T47D (cell line): Measurements from ENCODE around the gene CPEB3.
A peak's percentile ranks its signal among the peaks of the same experiment; 100 is the strongest.
"Not testable (repeated sequence)": the region's sequence is repeated elsewhere in the genome, so short reads cannot be mapped to it uniquely, and the experiment has no call there.

Experiments
- DNase-seq, 2 experiments: peaks; one replicate each; pipeline versions ENCODE4 v3.0.0 to v3.0.0-alpha.2; 2011 to 2012; ENCODE audit warnings: low read depth in 1 of 2, low spot score in 1 of 2
- JUND ChIP-seq: IDR thresholded peaks from 2 replicates; pipeline ENCODE4 v1.6.1; 2012; ENCODE audit warnings: low read depth
- in situ Hi-C: cut with HindIII; loops from 2 replicates; pipeline ENCODE4 v1.10.0; 2016; ENCODE audit warnings: low sequenced_read_pairs, low pct_unique_long_range_greater_than_20kb

Gene CPEB3

GRCh38 chr10:92038949-92039348 lies 251.9 kb downstream of the CPEB3 start:
- in situ Hi-C loops, result no loop called here

DNA sequence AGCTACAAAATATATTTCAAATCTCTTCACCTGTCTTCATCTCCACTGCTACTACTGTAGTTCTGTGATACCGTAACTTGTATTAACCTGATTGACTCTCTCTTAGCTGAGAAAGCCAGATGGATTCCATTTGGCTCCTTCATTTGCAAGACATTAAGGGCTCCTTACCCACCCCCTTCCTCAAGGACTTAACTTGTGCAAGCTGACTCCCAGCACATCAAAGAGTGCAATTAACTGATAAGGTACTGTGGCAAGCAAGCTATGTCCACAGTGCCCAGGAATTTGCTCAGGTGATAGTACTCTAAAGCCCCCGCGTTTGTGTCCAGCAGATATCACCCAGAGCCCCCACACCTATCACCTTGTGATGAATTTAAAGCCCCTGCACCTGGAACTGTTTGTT lies 257.8 kb downstream of the CPEB3 start:
- in situ Hi-C loops, DNase-seq: not testable (repeated sequence)

More at GRCh38 chr10:92038949-92039348, 251.9 kb downstream of the CPEB3 start:
- TF ChIP-seq JUND, result no peak
- no peak for DNase-seq

DNA sequence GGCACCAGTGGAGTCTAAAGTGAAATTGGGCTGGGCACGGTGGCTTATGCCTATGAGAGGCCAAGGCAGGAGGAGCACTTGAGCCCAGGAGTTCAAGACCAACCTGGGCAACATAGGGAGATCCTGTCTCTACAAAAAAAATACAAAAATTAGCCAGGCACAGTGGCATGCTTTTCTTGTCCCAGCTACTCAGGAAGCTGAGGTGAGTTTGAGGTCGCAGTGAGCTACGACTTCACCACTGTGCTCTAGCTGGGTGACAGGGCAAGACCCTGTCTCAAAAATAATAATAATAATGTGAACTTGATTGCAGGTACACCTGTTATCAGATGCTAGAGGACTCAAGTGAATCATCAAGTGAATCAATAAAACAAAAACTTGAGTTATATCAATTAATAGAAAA lies 259.3 kb downstream of the CPEB3 start:
- no peak for DNase-seq
- in situ Hi-C loops, result no loop called here
- no peak for TF ChIP-seq JUND

- in situ Hi-C loops, result no loop called here
- no peak for DNase-seq
- TF ChIP-seq JUND, result no peak
Measured at GRCh38 chr10:92027141-92027540, 263.7 kb downstream of the CPEB3 start.

- in situ Hi-C loops, DNase-seq: not testable (repeated sequence)
Measured at GRCh38 chr10:92025340-92025739, 265.5 kb downstream of the CPEB3 start.

- in situ Hi-C loops, result no loop called here
- DNase-seq, result no peak
- no peak for TF ChIP-seq JUND
Measured at GRCh38 chr10:92024700-92025099, 266.2 kb downstream of the CPEB3 start.

DNA sequence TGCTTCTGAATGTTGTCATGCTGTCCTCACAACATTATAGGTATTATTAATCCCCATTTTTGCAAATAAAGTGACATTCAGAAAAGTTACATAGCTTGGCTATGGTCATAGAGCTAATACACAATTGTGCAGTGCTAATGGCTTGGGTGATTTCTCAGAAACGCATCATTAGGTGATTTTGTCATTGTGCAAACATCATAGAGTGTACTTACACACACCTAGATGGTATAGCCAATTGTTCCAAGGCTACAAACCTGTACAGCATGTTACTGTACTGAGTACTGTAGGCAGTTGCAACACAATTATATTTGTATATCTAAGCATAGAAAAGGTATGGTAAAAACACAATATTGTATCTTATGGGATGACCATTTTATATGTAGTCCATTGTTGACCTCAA lies 276.3 kb downstream of the CPEB3 start:
- in situ Hi-C loops, result no loop called here
- TF ChIP-seq JUND, result no peak
- DNase-seq, result no peak

- TF ChIP-seq JUND, result no peak
- in situ Hi-C loops, result no loop called here
Measured at GRCh38 chr10:92011560-92012214, 279.2 kb downstream of the CPEB3 start.

GRCh38 chr10:92010047-92010735 lies 280.7 kb downstream of the CPEB3 start:
- DNase-seq, result no peak
- in situ Hi-C loops, result no loop called here
- no peak for TF ChIP-seq JUND

More at GRCh38 chr10:92011560-92012214, 279.2 kb downstream of the CPEB3 start:
- DNase-seq, result no peak

DNA sequence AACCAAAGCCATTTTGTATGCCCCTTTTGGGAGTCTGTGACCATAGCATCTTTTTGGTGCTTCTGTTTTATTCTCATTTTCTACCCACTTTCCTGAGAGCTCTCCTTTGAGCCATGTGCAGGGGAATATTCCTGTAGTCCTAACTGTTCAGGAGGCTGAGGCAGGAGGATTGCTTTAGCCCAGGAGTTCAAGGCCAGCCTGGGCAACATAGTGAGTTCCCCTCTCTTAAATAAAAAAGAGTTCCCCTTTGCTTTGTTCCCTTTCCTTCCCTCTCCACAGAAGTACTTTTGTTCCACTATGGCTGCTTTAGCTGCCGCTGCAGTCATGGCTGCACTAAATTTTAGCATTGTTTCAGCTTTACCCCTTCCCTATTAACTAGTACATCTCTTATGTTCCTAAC lies 281.4 kb downstream of the CPEB3 start:
- in situ Hi-C loops, result no loop called here
- no peak for TF ChIP-seq JUND
- DNase-seq, result no peak

GRCh38 chr10:92005978-92006377 lies 284.9 kb downstream of the CPEB3 start:
- DNase-seq, result peak in 1 of 2 experiments; percentile 47
- no peak for TF ChIP-seq JUND
- in situ Hi-C loops, result no loop called here

DNA sequence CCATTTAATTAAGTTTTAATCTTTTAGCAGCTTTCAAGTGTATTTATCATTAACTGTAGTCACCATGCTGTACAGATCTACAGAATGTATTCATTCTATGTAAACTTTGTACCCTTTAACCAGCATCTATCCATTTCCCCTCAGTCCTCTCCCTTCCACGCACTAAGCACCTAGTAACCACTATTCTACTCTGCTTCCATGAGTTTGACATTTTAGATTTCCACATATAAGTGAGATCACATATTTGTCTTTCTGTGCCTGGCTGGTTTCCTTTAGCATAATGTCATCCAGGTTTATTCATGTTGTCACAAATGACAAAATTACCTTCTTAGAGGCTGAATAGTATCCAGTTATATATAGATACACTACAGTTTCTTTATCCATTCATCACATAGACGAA lies 287.6 kb downstream of the CPEB3 start:
- DNase-seq, result no peak

DNA sequence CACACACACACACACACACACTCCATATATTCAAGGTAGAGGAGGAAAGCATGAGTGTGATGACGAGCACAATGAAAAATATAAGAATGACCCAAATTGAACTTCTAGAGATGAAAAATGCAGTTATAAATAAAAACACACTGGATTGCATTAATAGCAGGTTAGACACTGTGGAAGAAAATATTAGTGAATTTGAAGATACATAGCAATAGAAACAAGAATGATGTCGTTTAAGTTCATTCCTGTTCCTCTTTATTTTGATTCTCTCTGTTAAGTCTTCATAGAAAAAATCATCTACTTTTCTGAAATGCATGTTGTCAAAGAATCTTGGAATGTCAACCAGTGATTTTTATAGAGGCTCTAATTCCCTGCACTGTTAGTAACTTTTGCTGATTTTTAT lies 288.9 kb downstream of the CPEB3 start:
- in situ Hi-C loops, result no loop called here
- DNase-seq, result no peak
- TF ChIP-seq JUND, result no peak

More for the DNA sequence above, 287.6 kb downstream of the CPEB3 start:
- TF ChIP-seq JUND, result no peak
- in situ Hi-C loops, result no loop called here

DNA sequence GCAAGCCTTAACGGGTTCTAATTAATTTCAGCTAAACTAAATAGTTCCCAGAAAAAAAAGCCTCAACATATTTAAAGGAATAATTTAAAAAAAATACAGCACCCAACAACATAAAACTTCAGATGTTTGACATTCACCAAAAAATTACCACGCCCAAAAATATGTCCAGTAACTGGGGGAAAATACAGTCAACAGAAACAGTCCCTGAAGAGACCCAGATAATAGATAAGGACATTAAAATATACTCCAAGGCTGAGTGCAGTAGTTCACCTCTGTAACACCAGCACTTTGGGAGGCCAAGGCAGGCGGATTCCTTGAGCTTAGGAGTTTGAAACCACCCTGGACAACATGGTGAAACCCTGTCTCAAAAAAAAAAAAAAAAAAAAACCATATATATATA lies 289.3 kb downstream of the CPEB3 start:
- no peak for TF ChIP-seq JUND
- no peak for DNase-seq
- in situ Hi-C loops, result no loop called here
